HG02642 (cell line): Measurements from ENCODE around the gene UGCG.

Source experiments
- ATAC-seq: cut with Tn5 transposase; IDR thresholded peaks from one replicate; pipeline ENCODE4 v1.9.1; 2021; ENCODE audit warnings: mild to moderate bottlenecking; ENCODE audit not compliant: unreplicated experiment, poor library complexity

Gene UGCG

GRCh38 chr9:111969622-111970021, 73.0 kb downstream of the UGCG start:
- ATAC-seq, result no peak

- no peak for ATAC-seq
These were observed 74.2 kb downstream of the UGCG start for GRCh38 chr9:111970827-111971226.

- ATAC-seq, result no peak
These were observed 77.6 kb downstream of the UGCG start for GRCh38 chr9:111974092-111974681.

GRCh38 chr9:111975709-111976108, 79.1 kb downstream of the UGCG start:
- ATAC-seq, result no peak

- ATAC-seq, result no peak
These were observed 82.0 kb downstream of the UGCG start for GRCh38 chr9:111978616-111979015.

- ATAC-seq, result no peak
These were observed 82.9 kb downstream of the UGCG start for GRCh38 chr9:111979561-111979960.

- ATAC-seq, result no peak
These were observed 83.8 kb downstream of the UGCG start for GRCh38 chr9:111980398-111980797.

- peak; percentile 68 for ATAC-seq
These were observed 86.9 kb downstream of the UGCG start for GRCh38 chr9:111983484-111983908.

GRCh38 chr9:111984086-111984802, 87.6 kb downstream of the UGCG start:
- no peak for ATAC-seq
